ENCODE measurements around the gene ANP32E.

GRCh38 chr1:150212070-150212469, 23.8 kb downstream of the ANP32E start:
- TF ChIP-seq, protein P1, sequence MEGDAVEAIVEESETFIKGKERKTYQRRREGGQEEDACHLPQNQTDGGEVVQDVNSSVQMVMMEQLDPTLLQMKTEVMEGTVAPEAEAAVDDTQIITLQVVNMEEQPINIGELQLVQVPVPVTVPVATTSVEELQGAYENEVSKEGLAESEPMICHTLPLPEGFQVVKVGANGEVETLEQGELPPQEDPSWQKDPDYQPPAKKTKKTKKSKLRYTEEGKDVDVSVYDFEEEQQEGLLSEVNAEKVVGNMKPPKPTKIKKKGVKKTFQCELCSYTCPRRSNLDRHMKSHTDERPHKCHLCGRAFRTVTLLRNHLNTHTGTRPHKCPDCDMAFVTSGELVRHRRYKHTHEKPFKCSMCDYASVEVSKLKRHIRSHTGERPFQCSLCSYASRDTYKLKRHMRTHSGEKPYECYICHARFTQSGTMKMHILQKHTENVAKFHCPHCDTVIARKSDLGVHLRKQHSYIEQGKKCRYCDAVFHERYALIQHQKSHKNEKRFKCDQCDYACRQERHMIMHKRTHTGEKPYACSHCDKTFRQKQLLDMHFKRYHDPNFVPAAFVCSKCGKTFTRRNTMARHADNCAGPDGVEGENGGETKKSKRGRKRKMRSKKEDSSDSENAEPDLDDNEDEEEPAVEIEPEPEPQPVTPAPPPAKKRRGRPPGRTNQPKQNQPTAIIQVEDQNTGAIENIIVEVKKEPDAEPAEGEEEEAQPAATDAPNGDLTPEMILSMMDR (IDR thresholded peaks at IDR 0.05), result no peak
- TF ChIP-seq POLR2A (IDR thresholded peaks at IDR 0.05), result no peak
- no peak for TF ChIP-seq POLR2AphosphoS5 (IDR thresholded peaks at IDR 0.05)

All from prostate gland (tissue), 2 donors.